Activated naive CD8-positive, alpha-beta T cell treated with anti-CD3 and anti-CD28 coated beads, Interleukin-2, amount 10 ng/mL, durations not matched to agents 7 days and 5 days (primary cell): ENCODE results near the gene ZNF724. TPM values are rescaled to one million over a fixed set of nuclear protein-coding genes. Genes with fewer than 3 reads are reported as not detected.

Experiments
- ATAC-seq: fragments of 150-1000 bp; cut with Tn5 transposase; one replicate; pipeline ENCODE4 v1.10.0; 2021; ENCODE audit warnings: low read depth, moderate library complexity
- POLR2A ChIA-PET: fragments of 350-600 bp; sonication (Branson Sonifier 250); formaldehyde crosslinking; loops from one replicate; lab custom pipeline; 2021; ENCODE audit warnings: antibody characterized with exemption; lab: Charles Lee
- DNase-seq: peaks from one replicate; pipeline ENCODE4 v3.0.0; 2021
- H3K27ac Mint-ChIP-seq: one replicate; pipeline ENCODE4 v1.8.0; 2022; ENCODE audit warnings: mild to moderate bottlenecking, mixed read lengths
- H3K27me3 Mint-ChIP-seq: one replicate; pipeline ENCODE4 v1.8.0; 2022; ENCODE audit warnings: mild to moderate bottlenecking, moderate library complexity, mixed read lengths
- H3K36me3 Mint-ChIP-seq: one replicate; pipeline ENCODE4 v1.8.0; 2021; ENCODE audit warnings: mild to moderate bottlenecking, mixed read lengths
- H3K4me1 Mint-ChIP-seq: one replicate; pipeline ENCODE4 v1.8.0; 2021; ENCODE audit warnings: mixed read lengths
- H3K4me3 Mint-ChIP-seq: one replicate; pipeline ENCODE4 v1.8.0; 2022; ENCODE audit warnings: mild to moderate bottlenecking, moderate library complexity, mixed read lengths
- H3K9me3 Mint-ChIP-seq: one replicate; pipeline ENCODE4 v1.8.0; 2021; ENCODE audit warnings: mixed read lengths
- total RNA-seq, 2 experiments: library from RNA; stranded (reverse); gene quantifications; one replicate each; pipeline ENCODE4 v1.2.3, GENCODE V29; 2021

The ZNF724 gene
- total RNA-seq, 2 experiments from 2014 or later = 13.6 to 13.8 TPM

- POLR2A ChIA-PET = no interaction called here
- Mint-ChIP-seq H3K9me3 (peaks cover 27% of the 10 kb centered on the region), H3K27ac (no peak overlapping the region), H3K36me3 (no peaks in the 10 kb centered on the region), H3K4me3 (no peak overlapping the region), H3K4me1 (no peaks in the 10 kb centered on the region), H3K27me3 (no peaks in the 10 kb centered on the region)
- ATAC-seq (no peak), DNase-seq (no peak)
These were observed 66.9 kb downstream of the ZNF724 start for GRCh38 chr19:23183251-23183650.

Other genes with a start within 250 kb of the ZNF724 start
- gene ZNF728, start 247.2 kb downstream of the ZNF724 start, total RNA-seq = not detected
- gene ZNF730, start 133.4 kb downstream of the ZNF724 start, total RNA-seq = 1 to 10 TPM; 1.2 to 1.6 TPM
- 10 to 100 TPM; 56.8 to 56.9 TPM for gene ZNF91, start 145.1 kb upstream of the ZNF724 start, total RNA-seq